H1 (cell line): ENCODE measurements around the gene COL4A2. TPM values are rescaled to one million over a fixed set of nuclear protein-coding genes. Genes with fewer than 3 reads are reported as not detected.

Experiments used
- CTCF ChIA-PET: fragments of 300-600 bp; sonication (Branson Sonifier 250); formaldehyde crosslinking; loops from one replicate; lab custom pipeline; 2021; ENCODE audit not compliant: partially characterized antibody; lab: Charles Lee
- POLR2A ChIA-PET: fragments of 300-600 bp; sonication (Branson Sonifier 250); formaldehyde crosslinking; loops from one replicate; lab custom pipeline; 2021; ENCODE audit warnings: inconsistent platforms; ENCODE audit not compliant: partially characterized antibody; lab: Charles Lee
- DNase-seq, 2 experiments: peaks; one replicate each; pipeline versions ENCODE4 v3.0.0 to v3.0.0-alpha.2; 2010 to 2022; ENCODE audit warnings: low spot score in 2 of 2, low read depth in 1 of 2, mixed read lengths in 1 of 2
- FAIRE-seq: peaks from 2 replicates; lab custom pipeline; 2011; peaks lifted over from hg19 to GRCh38; lab: Jason Lieb, UNC
- H2AFZ ChIP-seq: 2 replicates; pipeline ENCODE4 v1.8.1; 2012; ENCODE audit warnings: low read length, inconsistent platforms
- H2AK5ac ChIP-seq: 2 replicates; pipeline ENCODE4 v1.6.1; 2013; ENCODE audit warnings: low read depth, low read length
- H2BK120ac ChIP-seq: replicated peaks from 2 replicates; pipeline ENCODE3; 2013; ENCODE audit warnings: low read depth, low read length, inconsistent platforms
- H2BK12ac ChIP-seq: 2 replicates; pipeline ENCODE4 v1.6.1; 2013; ENCODE audit warnings: low read depth, low read length
- H2BK15ac ChIP-seq: 2 replicates; pipeline ENCODE4 v1.6.1; 2013; ENCODE audit warnings: low read length
- H2BK20ac ChIP-seq: 2 replicates; pipeline ENCODE4 v1.6.1; 2013; ENCODE audit warnings: low read length
- H2BK5ac ChIP-seq: 2 replicates; pipeline ENCODE4 v1.6.1; 2013; ENCODE audit warnings: low read depth, low read length
- H3K14ac ChIP-seq: 2 replicates; pipeline ENCODE4 v1.6.1; 2013; ENCODE audit warnings: inconsistent platforms; ENCODE audit not compliant: insufficient read length
- H3K18ac ChIP-seq: 2 replicates; pipeline ENCODE4 v1.6.1; 2013; ENCODE audit warnings: low read length; ENCODE audit errors: extremely low read depth
- H3K23ac ChIP-seq: 2 replicates; pipeline ENCODE4 v1.6.1; 2013; ENCODE audit warnings: inconsistent platforms; ENCODE audit not compliant: insufficient read length
- H3K23me2 ChIP-seq: 2 replicates; pipeline ENCODE4 v1.6.1; 2013; ENCODE audit warnings: low read depth, low read length
- H3K27ac ChIP-seq: 2 replicates; pipeline ENCODE4 v1.6.1; 2011; ENCODE audit warnings: low read depth, low read length, inconsistent platforms
- H3K27me3 ChIP-seq, 4 experiments: replicated peaks in 1 of 4; 1 replicate in 1 of 4; 2 replicates in 3 of 4; pipeline versions ENCODE4 v1.6.1 to v1.8.1; 2011 to 2013; ENCODE audit warnings: low read length in 3 of 4, mild to moderate bottlenecking in 3 of 4, inconsistent platforms in 2 of 4, mixed read lengths in 2 of 4, moderate library complexity in 1 of 4; ENCODE audit not compliant: control insufficient read depth in 3 of 4, insufficient read depth in 3 of 4; ENCODE audit errors: extremely low read depth in 1 of 4
- H3K36me3 ChIP-seq, 4 experiments: 2 replicates each; pipeline versions ENCODE4 v1.6.1 to v1.8.1; 2011 to 2013; ENCODE audit warnings: mild to moderate bottlenecking in 4 of 4, low read length in 3 of 4, moderate library complexity in 2 of 4, control low read depth in 1 of 4, inconsistent platforms in 1 of 4; ENCODE audit not compliant: insufficient read depth in 4 of 4, control insufficient read depth in 2 of 4
- H3K4ac ChIP-seq: replicated peaks from 2 replicates; pipeline ENCODE3; 2013; ENCODE audit warnings: low read length, low read depth, mixed read lengths, inconsistent platforms; ENCODE audit not compliant: insufficient read length
- H3K4me1 ChIP-seq, 4 experiments: replicated peaks in 1 of 4; 1 replicate in 1 of 4; 2 replicates in 3 of 4; pipeline versions ENCODE4 v1.6.1 to v1.8.1; 2011 to 2013; ENCODE audit warnings: low read length in 3 of 4, inconsistent platforms in 2 of 4, mixed read lengths in 1 of 4; ENCODE audit not compliant: insufficient read depth in 4 of 4, control insufficient read depth in 3 of 4
- H3K4me2 ChIP-seq, 2 experiments: 2 replicates each; pipeline versions ENCODE4 v1.6.1 to v1.8.1; 2011 to 2013; ENCODE audit warnings: low read depth in 2 of 2, low read length in 2 of 2, control low read depth in 1 of 2, inconsistent platforms in 1 of 2, mild to moderate bottlenecking in 1 of 2; ENCODE audit not compliant: insufficient read depth in 1 of 2
- H3K4me3 ChIP-seq, 4 experiments: fragments of 200-600, 300-600 bp in 1 of 4; sonication (generic), shearing (Covaris generic), sonication (Bioruptor Twin) in 1 of 4; 2 replicates each; pipeline versions ENCODE4 v1.5.1 to v1.8.1; 2011 to 2016; ENCODE audit warnings: low read length in 4 of 4, low read depth in 3 of 4, control low read depth in 2 of 4, inconsistent platforms in 2 of 4, mild to moderate bottlenecking in 2 of 4, mixed read lengths in 1 of 4, moderate library complexity in 1 of 4; ENCODE audit not compliant: insufficient read depth in 2 of 4; ENCODE audit errors: extremely low read depth in 1 of 4
- H3K56ac ChIP-seq: replicated peaks from 2 replicates; pipeline ENCODE3; 2013; ENCODE audit warnings: low read depth, mild to moderate bottlenecking, mixed read lengths, low read length, inconsistent platforms; ENCODE audit not compliant: insufficient read length
- H3K79me1 ChIP-seq: 2 replicates; pipeline ENCODE4 v1.6.1; 2013; ENCODE audit warnings: low read depth, low read length, control low read depth
- H3K79me2 ChIP-seq, 2 experiments: 2 replicates each; pipeline versions ENCODE4 v1.6.1 to v1.8.1; 2012 to 2013; ENCODE audit warnings: low read length in 2 of 2, mild to moderate bottlenecking in 2 of 2, inconsistent platforms in 1 of 2; ENCODE audit not compliant: insufficient read depth in 2 of 2, control insufficient read depth in 1 of 2
- H3K9ac ChIP-seq, 4 experiments: replicated peaks in 1 of 4; 1 replicate in 1 of 4; 2 replicates in 3 of 4; pipeline versions ENCODE4 v1.6.1 to v1.8.1; 2011 to 2013; ENCODE audit warnings: low read depth in 3 of 4, low read length in 3 of 4, control low read depth in 2 of 4, mild to moderate bottlenecking in 2 of 4, moderate library complexity in 2 of 4, inconsistent platforms in 1 of 4; ENCODE audit errors: extremely low read depth in 1 of 4
- H3K9me3 ChIP-seq, 2 experiments: 2 replicates each; pipeline versions ENCODE4 v1.6.1 to v1.8.1; 2012 to 2013; ENCODE audit warnings: mild to moderate bottlenecking in 2 of 2, moderate library complexity in 2 of 2, control low read depth in 1 of 2, inconsistent platforms in 1 of 2, low read depth in 1 of 2, low read length in 1 of 2, mixed read lengths in 1 of 2; ENCODE audit not compliant: insufficient read depth in 2 of 2
- H4K20me1 ChIP-seq, 2 experiments: replicated peaks in 1 of 2; 2 replicates each; pipeline versions ENCODE3 to v1.8.1; 2011 to 2013; ENCODE audit warnings: inconsistent platforms in 2 of 2, low read length in 2 of 2, mild to moderate bottlenecking in 1 of 2; ENCODE audit not compliant: insufficient read depth in 2 of 2, control insufficient read depth in 1 of 2
- H4K5ac ChIP-seq: 2 replicates; pipeline ENCODE4 v1.6.1; 2013; ENCODE audit warnings: low read length, low read depth, mixed read lengths, inconsistent platforms; ENCODE audit not compliant: insufficient read length
- H4K8ac ChIP-seq: 2 replicates; pipeline ENCODE4 v1.8.0; 2013; ENCODE audit warnings: mild to moderate bottlenecking, moderate library complexity, low read length, inconsistent platforms; ENCODE audit not compliant: insufficient read depth; ENCODE audit errors: extremely low read depth
- H4K91ac ChIP-seq: replicated peaks from 2 replicates; pipeline ENCODE3; 2013; ENCODE audit warnings: low read length, mixed read lengths, inconsistent platforms; ENCODE audit not compliant: insufficient read length
- BCL11A ChIP-seq, 2 experiments: IDR thresholded peaks; one replicate each; pipeline ENCODE4 v1.6.1; 2011; ENCODE audit warnings: low read depth in 2 of 2, low read length in 2 of 2, mild to moderate bottlenecking in 2 of 2
- RXRA ChIP-seq: IDR thresholded peaks from 2 replicates; pipeline ENCODE4 v1.6.1; 2011; ENCODE audit warnings: low read depth, mild to moderate bottlenecking, low read length, moderate library complexity; ENCODE audit not compliant: insufficient read depth
- SRF ChIP-seq: IDR thresholded peaks from 2 replicates; pipeline ENCODE4 v1.6.1; 2011; ENCODE audit warnings: mild to moderate bottlenecking, low read depth, low read length, moderate library complexity
- WGBS, 2 experiments: shearing (Covaris generic) in 1 of 2; methylation state at CpG; one replicate each; pipeline versions ENCODE4 v1.1.6 to v1.1.7; 2013 to 2015; ENCODE audit warnings: low lambda C conversion rate in 2 of 2, mixed read lengths in 2 of 2, inconsistent platforms in 1 of 2, low coverage in 1 of 2, missing lambda C conversion rate in 1 of 2; ENCODE audit not compliant: insufficient replicate concordance in 2 of 2, insufficient coverage in 1 of 2, insufficient read length in 1 of 2; ENCODE audit errors: extremely low coverage in 1 of 2, missing lambda C conversion rate in 1 of 2; 5-methylcytosine and 5-hydroxymethylcytosine counted together
- polyA plus RNA-seq, 7 experiments: library from polyadenylated mRNA; depleted of rRNA in 3 of 7; stranded (reverse) in 5 of 7; unstranded in 2 of 7; fragments of >200 nt in 5 of 7; fragments of 200-250 nt in 2 of 7; gene quantifications; 1 replicate in 5 of 7; 2 replicates in 1 of 7; 4 replicates in 1 of 7; pipeline versions ENCODE4 v1.2.1 to v1.2.3, GENCODE V29; 2011 to 2013; ENCODE audit warnings: missing spikeins in 2 of 7, mixed read lengths in 2 of 7
- total RNA-seq: library from RNA; stranded (reverse); fragmentation: NEBNext Ultra II Directional; extraction: Animal tissue kit (Norgen Biotek cat#: 25700); gene quantifications from 2 replicates; pipeline ENCODE4 v1.2.1, GENCODE V29; 2021

The COL4A2 gene
- total and polyA plus RNA-seq, 2 of the 8 experiments (the other 6 are each of a cell fraction or from before 2014, with no cell fraction given) = 80.4 to 87.3 TPM

GRCh38 chr13:110361365-110361911, 54.4 kb downstream of the COL4A2 start:
- no peak overlapping the region for H3K4ac ChIP-seq
- no peak overlapping the region for H2AK5ac ChIP-seq
- no peak overlapping the region for H4K8ac ChIP-seq
- FAIRE-seq (no peak), DNase-seq (no peak)
- no peak overlapping the region for H3K27ac ChIP-seq
- H4K91ac ChIP-seq = no peak overlapping the region
- H2BK12ac ChIP-seq = no peak overlapping the region
- TF ChIP-seq SRF (peak; percentile 21; the same call in 1 of the 2 replicates), RXRA (no peak), BCL11A (IDR thresholded peaks at IDR 0.05; ENCODE audit: low read depth in 2 of 2, low read length in 2 of 2) (no peak)
- H3K79me1 ChIP-seq = no peaks in the 10 kb centered on the region; the same call in 1 of the 2 replicates
- no peak overlapping the region for H2BK120ac ChIP-seq
- no peak overlapping the region for H2AFZ ChIP-seq
- CTCF ChIA-PET = interaction anchor here (0.7 to 5.1 kb wide), 16 partner anchors 10 to 137 kb away, joined by 3 to 36 read pairs (median 4); no protein-coding TSS in a partner anchor
- no peak overlapping the region for H3K56ac ChIP-seq
- WGBS, 2 experiments = 92% methylated on average over 10 of the region's 10 CpGs; no CpG with 5 or more reads in 1 of the 2 experiments
- H3K14ac ChIP-seq = no peak overlapping the region
- no peak overlapping the region for H3K4me3 ChIP-seq
- H4K20me1 ChIP-seq = no peaks in the 10 kb centered on the region
- no peak overlapping the region for H2BK15ac ChIP-seq
- no peaks in the 10 kb centered on the region; a peak in 1 of 4 replicates for H3K79me2 ChIP-seq
- H2BK5ac ChIP-seq = no peak overlapping the region
- no peaks in the 10 kb centered on the region for H3K9me3 ChIP-seq
- H3K36me3 ChIP-seq = peaks cover 0 to 4% (median 1%) of the 10 kb centered on the region in 4 experiments; a peak in 3 of 8 replicates
- no peak overlapping the region for H3K18ac ChIP-seq
- H3K4me1 ChIP-seq = no peaks in the 10 kb centered on the region; a peak in 1 of 7 replicates
- H3K27me3 ChIP-seq = no peaks in the 10 kb centered on the region
- POLR2A ChIA-PET = interaction anchor here (1.2 kb wide), 1 partner anchor 55 kb away, joined by 3 read pairs; no protein-coding TSS in a partner anchor
- no peak overlapping the region for H3K4me2 ChIP-seq
- H3K23ac ChIP-seq = no peak overlapping the region
- H3K23me2 ChIP-seq = no peaks in the 10 kb centered on the region
- H2BK20ac ChIP-seq = no peak overlapping the region
- H4K5ac ChIP-seq = no peak overlapping the region
- no peak overlapping the region for H3K9ac ChIP-seq
